ENCODE measurements around the gene METTL15. TPM values are rescaled to one million over a fixed set of nuclear protein-coding genes. Genes with fewer than 3 reads are reported as not detected.
"Not testable (repeated sequence)": the region's sequence is repeated elsewhere in the genome, so short reads cannot be mapped to it uniquely, and the experiment has no call there.

Gene METTL15
- total and polyA plus RNA-seq, 3 donors from 2014 or later: 8.2 to 25.7 (median 14.8) TPM

- Histone ChIP-seq H3K36me3 (ENCODE audit: low read depth, missing control alignments) (no peaks in the 10 kb centered on the region), H3K27me3 (no peaks in the 10 kb centered on the region), H3K4me1 (no peaks in the 10 kb centered on the region), H3K9me3 (no peaks in the 10 kb centered on the region), H3K27ac (no peak overlapping the region), H3K4me3 (no peak overlapping the region)
- intact Hi-C loops (cut with DNase I; ENCODE audit: low total_unique reads): no loop called here
- WGBS, 2 donors: 87 to 99% methylated on average over 6 to 8 of the region's 8 CpGs
- no peak for DNase-seq
- no peak for TF ChIP-seq CTCF (IDR thresholded peaks at IDR 0.05)
- TF ChIP-seq POLR2A (IDR thresholded peaks at IDR 0.05): no peak
Measured at GRCh38 chr11:28259177-28259843, 151.1 kb downstream of the METTL15 start.

- 80 to 90% methylated on average over 3 of the region's 3 CpGs for WGBS, 2 donors
- Histone ChIP-seq H3K4me3 (no peak overlapping the region), H3K27ac (no peak overlapping the region), H3K9me3 (no peaks in the 10 kb centered on the region), H3K36me3 (ENCODE audit: low read depth, missing control alignments) (no peaks in the 10 kb centered on the region), H3K27me3 (no peaks in the 10 kb centered on the region), H3K4me1 (no peaks in the 10 kb centered on the region)
- no peak for DNase-seq
- intact Hi-C loops (cut with DNase I; ENCODE audit: low total_unique reads): no loop called here
- TF ChIP-seq CTCF (IDR thresholded peaks at IDR 0.05) (no peak), POLR2A (IDR thresholded peaks at IDR 0.05) (no peak)
Measured at GRCh38 chr11:28268925-28269324, 160.7 kb downstream of the METTL15 start.

GRCh38 chr11:28269586-28269985 is 161.4 kb downstream of the METTL15 start:
- no peaks in the 10 kb centered on the region for H3K36me3 ChIP-seq (ENCODE audit: low read depth, missing control alignments)
- no peak overlapping the region for H3K4me3 ChIP-seq
- H3K4me1 ChIP-seq: no peaks in the 10 kb centered on the region
- no peak for TF ChIP-seq CTCF (IDR thresholded peaks at IDR 0.05)
- no peak for TF ChIP-seq POLR2A (IDR thresholded peaks at IDR 0.05)
- 91 to 97% methylated on average over 1 of the region's 1 CpG for WGBS, 2 donors
- no peak overlapping the region for H3K27ac ChIP-seq
- H3K9me3 ChIP-seq: no peaks in the 10 kb centered on the region
- H3K27me3 ChIP-seq: no peaks in the 10 kb centered on the region
- intact Hi-C loops (cut with DNase I; ENCODE audit: low total_unique reads): no loop called here
- no peak for DNase-seq

GRCh38 chr11:28272247-28272646 is 164.1 kb downstream of the METTL15 start:
- intact Hi-C loops (cut with DNase I; ENCODE audit: low total_unique reads); H3K4me1 ChIP-seq: not testable (repeated sequence)
- WGBS, 2 donors: 89 to 92% methylated on average over 2 of the region's 2 CpGs

GRCh38 chr11:28274216-28274615 is 166.0 kb downstream of the METTL15 start:
- Histone ChIP-seq H3K9me3 (no peaks in the 10 kb centered on the region), H3K27me3 (no peaks in the 10 kb centered on the region), H3K36me3 (ENCODE audit: low read depth, missing control alignments) (no peaks in the 10 kb centered on the region), H3K27ac (no peak overlapping the region), H3K4me1 (no peaks in the 10 kb centered on the region), H3K4me3 (no peak overlapping the region)
- TF ChIP-seq CTCF (IDR thresholded peaks at IDR 0.05) (no peak), POLR2A (IDR thresholded peaks at IDR 0.05) (no peak)
- intact Hi-C loops (cut with DNase I; ENCODE audit: low total_unique reads): no loop called here
- no peak for DNase-seq

More at GRCh38 chr11:28272247-28272646, 164.1 kb downstream of the METTL15 start:
- DNase-seq; H3K9me3 ChIP-seq; H3K27me3 ChIP-seq; H3K36me3 ChIP-seq (ENCODE audit: low read depth, missing control alignments); H3K4me3 ChIP-seq; H3K27ac ChIP-seq: not testable (repeated sequence)
